HG02610 (cell line): ENCODE data around the gene SYNE1.

ENCODE experiments used
- ATAC-seq: cut with Tn5 transposase; IDR thresholded peaks from one replicate; pipeline ENCODE4 v1.9.1; 2021; ENCODE audit warnings: mild to moderate bottlenecking, moderate library complexity; ENCODE audit not compliant: unreplicated experiment

The SYNE1 gene

DNA sequence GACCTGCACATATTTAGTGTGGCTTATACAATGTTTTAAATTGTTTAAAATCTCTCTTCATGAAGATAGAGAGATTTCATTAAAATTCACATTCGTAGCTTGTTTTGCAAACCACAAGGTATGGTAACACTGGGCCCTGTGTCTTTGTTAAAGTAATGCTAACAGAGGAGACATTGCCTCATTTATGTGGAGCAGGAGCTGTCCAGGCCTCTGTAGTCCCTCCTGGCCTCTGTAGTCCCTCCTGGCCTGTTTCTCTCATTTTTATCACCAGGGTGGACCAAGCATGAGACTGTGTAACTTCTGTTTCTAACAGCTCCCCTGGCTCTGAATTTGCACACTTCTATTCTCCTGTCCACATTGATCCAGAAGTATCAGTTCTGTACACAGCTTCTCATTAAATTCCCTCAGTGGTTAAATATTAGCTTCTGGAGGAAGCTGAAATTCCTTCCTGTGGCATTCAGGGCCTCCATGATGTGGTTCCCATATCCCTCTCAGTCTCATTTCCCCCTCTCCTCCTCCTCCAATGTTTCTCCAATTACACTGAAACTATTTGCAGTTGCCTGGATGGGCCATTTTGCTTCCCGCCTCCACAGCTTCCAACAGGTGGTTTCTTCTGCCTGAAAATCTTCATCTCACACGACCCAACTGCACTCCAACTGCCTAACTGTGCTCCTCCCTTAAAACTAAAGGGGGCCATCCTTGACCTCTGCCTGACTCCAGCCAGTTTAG, 340.4 kb downstream of the SYNE1 start:
- ATAC-seq, result no peak

DNA sequence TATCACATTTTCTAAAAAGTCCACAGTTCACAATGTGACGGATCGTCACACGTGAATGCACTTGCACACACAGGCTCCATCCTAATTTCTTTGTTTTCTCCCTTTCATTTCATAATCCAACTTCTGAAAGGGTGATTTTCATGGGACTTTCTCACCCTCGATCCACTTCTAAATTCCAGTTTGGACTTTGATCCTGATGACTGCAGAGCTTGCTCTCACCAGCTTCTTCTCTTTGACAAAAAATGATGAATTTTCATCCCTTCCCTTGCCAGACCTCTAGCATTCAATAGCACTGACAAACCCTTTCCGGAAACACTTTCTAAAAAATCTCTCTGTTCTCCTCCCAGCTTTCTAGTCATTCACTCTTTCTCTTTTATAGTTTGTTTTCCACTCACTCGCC, 341.2 kb downstream of the SYNE1 start:
- no peak for ATAC-seq

DNA sequence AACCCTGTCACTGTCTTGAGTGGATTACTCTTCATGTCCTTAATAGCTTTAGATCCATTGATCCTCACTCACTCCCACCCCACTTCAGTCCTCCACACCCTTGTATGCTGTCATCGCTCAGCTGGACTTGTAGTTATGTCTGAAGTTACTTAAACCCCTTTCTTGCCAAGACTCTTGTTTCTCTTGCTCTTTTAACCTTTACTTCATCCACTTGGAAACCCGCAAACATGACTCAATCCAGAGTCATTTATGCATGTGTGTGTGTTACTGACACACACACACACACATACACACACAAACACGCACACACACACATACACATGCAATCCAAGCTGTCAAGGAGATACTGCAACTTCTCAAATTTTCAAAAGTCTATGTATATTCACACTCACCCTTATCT, 341.8 kb downstream of the SYNE1 start:
- no peak for ATAC-seq

DNA sequence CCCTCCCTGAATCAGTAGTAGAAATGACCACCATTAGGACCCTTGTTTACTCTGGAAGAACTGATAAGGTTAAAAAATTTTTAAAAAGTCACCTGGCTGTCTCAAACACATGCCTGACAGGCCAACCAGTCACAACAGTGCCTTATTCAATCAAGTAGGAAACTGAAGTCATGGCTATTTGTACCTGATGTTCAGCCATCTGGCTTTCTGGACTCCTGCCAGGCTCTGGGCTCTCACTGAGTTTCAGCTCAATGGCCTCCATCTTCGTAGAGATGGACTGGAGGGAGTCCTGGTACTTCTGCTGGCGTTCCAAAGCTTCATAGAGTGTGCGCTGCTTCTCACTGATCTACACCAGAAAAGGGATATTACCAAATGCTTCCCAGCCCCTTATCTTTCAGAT, 343.8 kb downstream of the SYNE1 start:
- no peak for ATAC-seq

DNA sequence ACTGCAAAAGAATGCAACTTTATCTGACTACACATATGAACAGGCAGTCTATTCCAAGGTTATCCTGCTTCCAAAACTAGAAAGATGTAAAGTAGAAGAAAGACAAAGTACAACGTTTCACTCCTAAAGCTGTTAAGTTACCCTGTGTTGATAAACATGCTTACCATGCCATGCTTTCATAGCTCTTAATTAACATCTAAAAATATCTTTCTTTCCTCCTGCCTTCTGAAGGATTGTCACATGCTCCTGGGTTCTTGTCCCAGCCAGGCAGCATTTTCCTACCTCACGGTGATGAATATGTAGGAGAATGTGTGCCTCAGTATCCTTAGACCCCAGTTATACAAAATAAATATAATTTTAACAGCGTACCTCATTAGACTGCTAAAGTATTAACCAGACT, 344.6 kb downstream of the SYNE1 start:
- no peak for ATAC-seq

DNA sequence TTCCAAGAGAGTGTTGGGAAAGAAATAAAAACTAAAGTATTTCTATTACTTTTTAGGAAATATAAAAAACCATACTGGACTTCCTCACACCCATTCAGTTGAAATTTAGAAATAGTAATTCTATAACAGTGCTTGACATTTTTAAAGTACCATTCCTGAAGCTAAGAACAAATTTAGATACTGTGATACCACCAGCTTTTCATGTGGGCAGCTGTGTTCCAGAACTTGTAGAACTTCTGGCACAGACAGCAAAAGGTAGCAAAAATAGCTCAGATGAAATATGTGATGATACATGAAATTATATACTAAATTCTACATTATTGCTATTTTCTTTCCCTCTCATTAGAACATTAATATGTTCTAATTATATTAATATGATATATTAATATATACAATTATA, 346.5 kb downstream of the SYNE1 start:
- no peak for ATAC-seq

DNA sequence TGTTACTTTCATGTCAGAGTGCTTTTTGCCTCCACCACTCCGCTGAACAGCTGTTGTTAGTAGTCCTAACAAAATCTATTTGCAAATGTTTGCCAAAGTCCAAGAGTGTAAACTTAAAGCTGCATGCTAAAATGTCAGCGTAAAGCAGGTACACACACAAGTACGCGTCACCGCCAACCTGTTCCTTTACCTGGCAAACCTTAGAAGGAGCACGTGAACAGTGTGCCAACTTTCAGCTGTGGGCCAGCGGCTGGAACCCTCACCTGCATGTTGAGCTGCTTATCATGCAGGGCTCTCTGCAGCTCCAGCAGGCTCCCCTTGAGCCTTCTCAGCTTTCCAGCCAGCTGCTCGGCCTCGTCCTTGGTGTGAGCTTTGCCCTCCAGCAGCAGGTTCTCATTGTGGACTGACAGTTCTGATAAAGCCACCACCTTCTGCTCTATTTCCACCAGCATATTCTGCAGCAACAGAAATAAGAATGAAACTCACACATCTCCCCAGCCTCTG, 359.3 kb downstream of the SYNE1 start:
- ATAC-seq, result no peak

DNA sequence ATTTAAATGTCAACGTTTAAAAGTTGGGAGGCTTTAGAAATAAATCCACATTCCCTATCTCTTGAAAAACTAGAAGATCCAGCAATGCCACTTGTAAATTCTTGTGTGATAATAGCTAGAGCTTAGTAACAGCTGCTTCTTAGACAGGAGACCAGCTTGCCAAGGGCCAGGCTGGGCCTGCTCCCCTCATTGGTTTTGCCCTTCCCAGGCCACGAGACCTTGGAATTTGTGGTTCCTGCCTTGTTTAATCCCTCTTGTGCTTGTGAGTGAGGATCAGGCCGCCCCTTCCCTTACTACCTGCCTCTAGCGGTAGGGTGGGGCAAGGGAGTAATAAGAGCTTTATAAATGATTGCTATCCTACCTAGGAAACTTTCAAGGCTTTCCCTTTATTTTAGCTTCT, 363.5 kb downstream of the SYNE1 start:
- no peak for ATAC-seq

DNA sequence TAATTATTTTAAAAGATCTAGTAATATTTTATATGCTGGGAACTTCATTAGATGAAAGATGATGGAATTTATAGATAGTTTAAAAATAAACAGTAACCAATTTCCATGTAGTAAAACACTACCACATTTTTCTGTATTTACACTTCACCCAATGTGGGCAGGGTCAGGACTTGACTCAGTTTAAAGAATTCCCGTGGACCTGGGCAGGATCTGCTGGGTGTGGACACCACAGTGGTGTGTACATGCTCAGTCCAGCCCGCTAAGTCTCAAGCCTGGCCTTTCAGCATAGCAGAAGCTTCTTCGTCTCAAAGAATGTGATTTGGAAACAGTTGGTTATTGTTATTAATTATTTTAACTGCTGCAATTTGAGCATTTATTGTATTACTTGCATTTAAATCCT, 364.2 kb downstream of the SYNE1 start:
- no peak for ATAC-seq

DNA sequence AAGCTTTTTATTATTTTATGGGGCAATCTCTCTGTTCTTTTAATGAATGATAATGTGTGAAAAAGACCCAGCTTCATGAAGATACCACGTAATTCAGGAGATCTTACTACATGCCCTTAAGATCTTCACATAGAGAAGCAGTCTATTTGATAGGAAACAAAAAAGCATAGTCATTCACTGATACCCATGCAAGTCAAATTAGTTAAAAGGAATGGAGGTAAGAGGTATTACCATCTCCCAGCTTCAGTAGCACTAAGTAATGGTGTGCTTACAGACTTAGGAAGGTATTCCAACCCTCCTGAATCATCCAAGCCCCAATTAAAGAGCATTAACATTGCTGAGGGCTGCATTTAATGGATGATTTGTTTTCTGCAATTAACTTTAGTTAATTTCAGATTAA, 364.7 kb downstream of the SYNE1 start:
- ATAC-seq, result no peak

DNA sequence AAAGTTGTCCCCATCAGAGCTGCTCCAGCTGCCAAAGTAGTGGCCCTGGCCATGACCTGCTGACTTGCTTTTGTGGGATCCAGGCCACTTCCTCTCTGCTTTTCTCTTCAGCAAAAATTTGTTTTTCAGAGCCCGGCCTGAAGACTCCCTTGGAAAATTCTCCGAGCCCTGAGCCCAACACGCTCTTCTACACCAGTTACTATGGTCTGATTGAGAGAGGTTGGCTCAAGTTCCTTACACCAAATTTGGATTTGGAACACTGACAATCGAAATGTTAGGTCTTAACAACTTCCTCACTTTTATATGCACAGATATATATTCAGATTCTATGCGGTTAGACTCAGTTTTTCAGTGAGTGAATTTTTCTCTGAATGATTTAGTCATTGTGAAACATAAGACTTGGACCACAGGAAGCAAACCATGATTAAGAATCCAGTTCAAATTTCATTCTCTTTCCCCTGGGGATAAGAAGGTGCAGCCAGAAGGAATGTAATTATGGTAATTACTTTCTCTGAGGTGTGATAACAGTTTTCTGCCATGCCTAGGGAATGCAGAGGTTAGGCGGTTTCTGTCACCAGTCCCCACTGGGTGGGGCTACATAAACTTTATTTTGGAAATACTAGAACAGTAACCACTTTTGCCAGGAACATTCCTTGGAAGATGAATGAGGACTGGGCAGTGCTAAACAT, 365.2 kb downstream of the SYNE1 start:
- ATAC-seq, result peak; percentile 83

DNA sequence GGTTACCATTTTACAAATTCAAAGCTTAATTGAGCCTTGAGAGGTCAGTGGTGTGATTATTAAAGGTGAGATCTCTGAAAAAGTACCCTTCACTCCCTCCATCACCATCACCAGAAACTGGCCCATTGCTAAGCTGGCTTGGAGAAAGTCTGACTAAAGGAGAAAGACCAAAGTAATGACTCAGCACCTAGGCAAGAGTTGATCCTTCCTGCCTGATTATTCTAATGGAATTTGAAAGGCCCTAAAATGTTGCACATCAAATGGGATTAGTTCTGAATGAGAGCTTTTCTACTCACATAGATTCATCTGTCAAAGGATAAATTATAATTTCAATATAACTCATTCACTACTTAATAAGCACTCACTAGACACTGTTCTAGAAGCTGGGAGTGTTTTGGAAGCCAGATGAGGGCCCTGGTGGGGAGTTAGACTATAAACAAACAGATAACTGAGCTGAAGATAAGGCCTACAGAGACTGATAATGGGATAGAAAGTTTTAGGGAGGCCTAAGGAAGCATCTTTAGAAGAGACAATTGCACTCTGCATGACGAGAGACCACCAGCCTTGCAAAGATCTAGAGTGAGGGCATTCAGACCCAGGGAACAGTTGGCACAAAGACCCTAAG, 366.7 kb downstream of the SYNE1 start:
- ATAC-seq, result peak; percentile 33

DNA sequence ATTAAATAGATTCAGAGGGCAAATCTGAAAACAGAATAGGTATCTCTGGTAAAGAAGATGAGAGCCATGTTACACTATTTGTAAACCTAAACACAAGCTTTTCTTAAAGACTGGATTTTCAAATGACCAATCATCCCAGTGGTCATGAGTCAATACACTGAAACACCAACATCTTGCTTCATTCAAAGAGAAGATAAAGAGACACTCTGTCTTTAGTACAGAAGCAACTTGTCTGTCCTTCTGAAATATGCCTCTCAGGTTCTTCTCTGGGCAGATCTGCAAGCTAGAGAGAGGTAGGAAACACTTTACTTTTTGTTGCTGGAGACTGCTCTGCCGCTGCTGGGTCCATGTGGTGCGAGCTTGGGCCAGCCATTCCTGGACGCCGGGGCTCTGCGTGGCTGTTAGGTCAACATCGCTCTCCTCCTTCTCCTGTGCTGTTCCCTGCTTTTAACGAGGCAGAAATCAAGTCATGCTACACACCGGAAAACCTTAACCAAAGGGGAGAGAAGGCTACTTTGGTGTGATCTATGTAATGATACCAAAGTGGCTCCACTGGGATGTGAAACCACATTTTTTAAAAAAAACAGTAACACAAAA, 368.2 kb downstream of the SYNE1 start:
- no peak for ATAC-seq

DNA sequence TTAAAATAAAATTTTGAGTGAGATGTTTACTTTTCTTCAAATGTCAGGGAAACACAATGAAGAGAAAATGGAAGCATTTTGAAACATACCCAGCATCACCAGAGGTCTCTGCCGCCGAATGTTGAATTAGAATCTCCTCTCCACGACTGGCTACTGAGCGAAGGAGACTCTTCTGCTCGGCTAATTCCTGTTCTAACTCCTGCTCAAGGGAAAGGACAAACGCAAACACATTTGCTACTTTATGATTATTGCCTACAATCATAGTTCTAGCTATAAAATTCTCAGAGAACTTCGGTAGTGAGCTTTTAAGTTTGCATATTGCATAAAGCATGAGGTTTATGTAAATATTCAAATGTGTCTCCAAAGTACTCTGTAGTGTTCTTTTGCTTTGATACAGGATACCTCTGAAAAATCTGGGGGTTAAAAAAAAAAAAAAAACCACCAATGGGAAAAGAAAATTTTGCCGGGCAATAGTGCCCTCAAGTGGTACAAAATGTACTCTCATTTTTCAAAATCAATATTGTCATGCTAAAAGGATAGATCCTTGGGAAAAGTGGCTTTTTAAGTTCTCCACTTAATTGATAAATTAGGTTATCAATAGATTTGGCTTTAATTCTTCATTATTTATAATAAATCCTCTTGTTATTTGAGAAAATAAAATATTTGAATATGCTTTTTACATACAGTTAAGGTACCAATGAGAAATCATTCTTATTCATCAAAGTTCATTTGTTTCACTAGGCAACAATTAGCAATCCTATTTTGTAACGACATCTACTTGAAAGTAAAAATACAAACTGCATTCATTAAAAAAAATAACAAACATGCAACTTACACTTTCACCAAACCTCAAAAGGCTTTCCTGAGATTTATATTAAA, 369.0 kb downstream of the SYNE1 start:
- ATAC-seq, result no peak

DNA sequence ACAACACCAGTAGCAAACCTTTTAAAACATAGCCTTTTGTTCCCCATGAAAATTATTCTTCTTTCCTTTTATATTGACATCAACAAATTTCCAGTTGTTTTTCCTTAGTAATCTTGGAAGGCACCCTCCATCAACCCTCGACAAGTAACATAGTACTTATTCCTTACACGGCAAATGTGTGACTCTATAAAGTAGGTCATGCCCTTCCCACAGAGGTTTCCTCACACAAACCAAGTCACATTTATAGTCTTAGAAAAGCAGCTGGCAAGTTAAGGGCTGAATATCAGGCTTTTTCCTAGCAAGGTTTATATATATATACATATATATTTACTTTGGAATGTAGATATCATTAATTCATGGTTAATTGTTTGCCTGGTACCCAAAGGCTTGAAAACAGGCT, 371.5 kb downstream of the SYNE1 start:
- ATAC-seq, result no peak

DNA sequence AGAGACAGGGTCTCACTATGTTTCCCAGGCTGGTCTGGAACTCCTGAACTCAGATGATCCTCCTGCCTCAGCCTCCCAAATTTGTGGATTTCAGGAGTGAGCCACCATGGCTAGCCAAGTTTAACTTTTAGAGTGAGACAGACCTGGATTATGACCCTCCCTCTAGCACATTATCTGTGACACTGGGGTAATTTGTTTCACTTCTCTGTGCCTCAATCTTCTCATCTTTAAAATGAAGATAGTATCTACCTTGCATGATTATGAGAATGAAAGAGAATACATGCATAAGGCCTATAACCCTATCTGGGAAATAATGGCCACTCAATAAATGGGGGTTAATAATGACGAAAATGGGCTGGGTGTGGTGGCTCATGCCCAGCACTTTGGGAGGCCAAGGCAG, 373.6 kb downstream of the SYNE1 start:
- ATAC-seq, result no peak

DNA sequence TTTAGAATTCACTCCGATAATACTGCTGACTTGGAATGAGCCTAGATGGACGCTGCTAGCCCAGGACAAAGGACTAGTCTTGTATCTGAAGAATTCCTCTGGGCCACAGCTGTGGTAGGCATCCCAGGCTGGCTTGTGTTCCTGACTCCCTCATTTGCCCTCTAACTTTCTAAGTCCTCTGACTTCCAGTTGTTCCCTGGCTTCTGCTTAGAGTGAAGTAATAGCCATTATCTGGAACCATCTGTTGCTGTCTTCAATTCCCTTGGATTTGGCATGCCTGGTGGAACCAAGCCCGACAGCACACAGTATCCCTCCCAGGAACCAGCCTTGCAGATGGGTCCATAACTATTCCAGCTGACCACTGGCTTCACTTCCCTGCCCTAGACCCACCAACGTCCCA, 376.0 kb downstream of the SYNE1 start:
- ATAC-seq, result no peak

DNA sequence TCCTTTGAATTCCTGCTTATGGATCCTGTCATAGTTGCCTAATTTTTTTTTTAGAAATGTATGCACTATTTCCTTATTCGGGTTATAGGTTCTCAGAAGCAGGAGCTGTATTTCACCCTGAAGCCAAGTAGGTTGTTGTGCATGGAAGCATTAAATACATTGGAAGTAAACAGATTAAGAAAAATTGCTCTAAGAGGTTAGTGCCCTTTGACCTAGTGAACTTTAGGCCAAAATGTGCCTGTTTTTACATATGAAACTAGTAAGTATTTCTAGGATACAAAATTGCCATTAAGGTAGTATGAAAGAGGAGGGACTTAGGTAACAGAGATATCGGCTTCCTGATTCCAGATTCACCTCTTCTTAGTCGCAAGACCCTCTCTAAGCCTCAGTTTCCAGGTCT, 377.9 kb downstream of the SYNE1 start:
- no peak for ATAC-seq

DNA sequence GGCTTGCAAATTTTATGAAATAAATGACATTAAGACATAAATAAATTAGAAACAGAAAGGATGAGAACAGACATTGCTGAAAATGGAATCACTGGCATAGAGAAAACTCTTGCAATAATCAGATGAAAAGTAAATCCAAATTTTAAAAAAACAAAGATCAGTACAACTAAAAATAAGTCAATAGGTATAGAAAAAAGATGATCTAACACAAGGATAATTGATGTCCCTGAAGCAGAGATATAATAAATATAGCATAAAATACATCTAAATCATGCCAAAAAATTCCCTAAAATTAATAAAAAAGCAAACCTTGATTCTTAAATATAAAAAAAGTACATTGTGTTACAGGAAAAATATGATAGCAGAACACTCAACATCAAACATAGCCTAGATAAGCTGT, 379.6 kb downstream of the SYNE1 start:
- no peak for ATAC-seq

DNA sequence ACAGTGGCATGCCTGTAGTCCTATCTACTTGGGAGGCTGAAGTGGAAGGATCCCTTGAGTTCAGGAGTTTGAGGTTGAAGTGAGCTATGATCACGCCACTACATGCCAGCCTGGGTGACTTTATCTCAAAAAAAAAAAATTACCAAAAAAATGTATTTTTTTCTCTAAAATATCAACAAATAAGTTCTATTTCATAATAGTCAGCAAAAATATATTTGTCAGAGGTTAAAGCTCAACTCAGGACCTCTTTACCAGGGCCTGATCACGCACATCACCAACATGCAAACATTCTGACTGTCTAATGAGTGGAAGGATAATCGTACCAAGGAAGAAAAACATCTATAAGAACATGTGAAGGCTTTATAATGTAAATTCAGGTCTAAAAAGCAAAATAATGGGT, 387.0 kb downstream of the SYNE1 start:
- ATAC-seq, result no peak

DNA sequence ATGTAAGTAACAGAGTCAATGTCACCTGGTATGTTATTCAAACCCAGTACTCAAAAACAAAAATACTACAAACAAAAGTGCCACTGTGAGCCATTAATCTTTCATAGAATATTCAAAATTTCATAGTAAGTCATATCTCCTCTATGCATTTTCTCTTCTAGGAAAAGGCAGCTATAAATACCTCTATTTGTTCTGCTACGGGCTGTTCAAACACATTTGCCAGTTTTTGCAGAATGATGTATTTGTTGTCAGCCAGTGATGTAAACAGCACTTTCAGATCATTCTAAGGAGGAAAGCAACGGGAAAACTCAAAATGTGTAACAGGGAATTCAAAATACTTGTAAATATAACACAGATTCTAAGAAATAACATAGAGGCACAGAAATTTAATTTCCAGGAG, 388.2 kb downstream of the SYNE1 start:
- ATAC-seq, result no peak
